Thyroid gland (tissue), 4 donors: ENCODE measurements around the gene FAAP24.

ENCODE experiments used
- POLR2A ChIP-seq, 2 donors: fragments of 450-650 bp; IDR thresholded peaks; one replicate each; pipeline ENCODE4 v1.6.1; 2017; ENCODE audit warnings: antibody characterized with exemption in 2 of 2, mild to moderate bottlenecking in 2 of 2, moderate library complexity in 1 of 2
- TF ChIP-seq, protein P1 (sequence below), 6 experiments: fragments of 200-600 bp in 3 of 6; fragments of 450-650 bp in 3 of 6; sonication (generic) in 3 of 6; IDR thresholded peaks; one replicate each; pipeline ENCODE4 v1.5.1; 2016 to 2019; ENCODE audit warnings: antibody characterized with exemption in 6 of 6, mild to moderate bottlenecking in 2 of 6, inconsistent platforms in 1 of 6, moderate library complexity in 1 of 6

DNA sequence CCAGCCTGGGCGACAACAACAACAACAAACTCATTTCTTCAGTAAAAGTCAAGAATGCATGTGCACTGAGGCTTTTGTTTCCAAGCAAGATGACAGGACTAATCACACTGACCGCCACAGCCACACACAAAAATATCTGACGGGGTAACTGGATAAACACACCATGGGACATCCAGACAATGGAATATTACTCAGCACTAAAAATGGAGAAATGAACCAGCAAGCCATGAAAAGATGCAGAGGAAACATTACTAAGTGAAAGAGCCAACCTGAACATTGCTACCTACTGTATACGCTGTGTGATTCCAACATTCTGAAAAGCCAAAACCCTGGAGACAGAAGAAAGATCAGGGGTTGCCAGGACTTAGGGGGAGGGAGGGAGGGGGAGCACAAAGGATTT, 36.7 kb downstream of the FAAP24 start:
- TF ChIP-seq, protein P1, sequence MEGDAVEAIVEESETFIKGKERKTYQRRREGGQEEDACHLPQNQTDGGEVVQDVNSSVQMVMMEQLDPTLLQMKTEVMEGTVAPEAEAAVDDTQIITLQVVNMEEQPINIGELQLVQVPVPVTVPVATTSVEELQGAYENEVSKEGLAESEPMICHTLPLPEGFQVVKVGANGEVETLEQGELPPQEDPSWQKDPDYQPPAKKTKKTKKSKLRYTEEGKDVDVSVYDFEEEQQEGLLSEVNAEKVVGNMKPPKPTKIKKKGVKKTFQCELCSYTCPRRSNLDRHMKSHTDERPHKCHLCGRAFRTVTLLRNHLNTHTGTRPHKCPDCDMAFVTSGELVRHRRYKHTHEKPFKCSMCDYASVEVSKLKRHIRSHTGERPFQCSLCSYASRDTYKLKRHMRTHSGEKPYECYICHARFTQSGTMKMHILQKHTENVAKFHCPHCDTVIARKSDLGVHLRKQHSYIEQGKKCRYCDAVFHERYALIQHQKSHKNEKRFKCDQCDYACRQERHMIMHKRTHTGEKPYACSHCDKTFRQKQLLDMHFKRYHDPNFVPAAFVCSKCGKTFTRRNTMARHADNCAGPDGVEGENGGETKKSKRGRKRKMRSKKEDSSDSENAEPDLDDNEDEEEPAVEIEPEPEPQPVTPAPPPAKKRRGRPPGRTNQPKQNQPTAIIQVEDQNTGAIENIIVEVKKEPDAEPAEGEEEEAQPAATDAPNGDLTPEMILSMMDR (IDR thresholded peaks at IDR 0.05): no peak
- TF ChIP-seq POLR2A (IDR thresholded peaks at IDR 0.05): no peak
